Ascending aorta (tissue), 2 donors: ENCODE data around the gene CDHR2. TPM values are rescaled to one million over a fixed set of nuclear protein-coding genes. Genes with fewer than 3 reads are reported as not detected.

Experiments used
- DNase-seq, 2 donors: peaks; one replicate each; pipeline ENCODE4 v3.0.0-alpha.2; 2019; ENCODE audit warnings: low spot score in 2 of 2
- H3K27ac ChIP-seq, 2 donors: fragments of 200-600 bp; sonication (generic); one replicate each; pipeline ENCODE4 v1.5.1; 2016 to 2017; ENCODE audit warnings: mild to moderate bottlenecking in 1 of 2
- H3K27me3 ChIP-seq: fragments of 200-600 bp; sonication (generic); one replicate; pipeline ENCODE4 v1.5.1; 2017
- H3K36me3 ChIP-seq, 2 donors: fragments of 200-600 bp; sonication (generic); one replicate each; pipeline ENCODE4 v1.5.1; 2016
- H3K4me1 ChIP-seq, 2 donors: fragments of 200-600 bp; sonication (generic); one replicate each; pipeline ENCODE4 v1.5.1; 2016 to 2017; ENCODE audit warnings: mild to moderate bottlenecking in 1 of 2
- H3K4me3 ChIP-seq, 2 donors: fragments of 200-600 bp; sonication (generic); one replicate each; pipeline ENCODE4 v1.5.1; 2016 to 2017; ENCODE audit warnings: mild to moderate bottlenecking in 1 of 2
- H3K9me3 ChIP-seq, 2 donors: fragments of 200-600 bp; sonication (generic); one replicate each; pipeline ENCODE4 v1.5.1; 2016
- intact Hi-C: fragments of 100-400 bp; cut with DNase I; formaldehyde crosslinking; loops from one replicate; pipeline ENCODE4 v1.15.1; 2023
- total RNA-seq: library from RNA; depleted of rRNA; stranded (reverse); fragments of >200 nt; gene quantifications from one replicate; pipeline ENCODE4 v1.1.0, GENCODE V29; 2016
- TF ChIP-seq, protein P1 (sequence below), 3 experiments: fragments of 200-600 bp in 2 of 3; fragments of 450-650 bp in 1 of 3; sonication (generic) in 2 of 3; IDR thresholded peaks; one replicate each; pipeline ENCODE4 v1.5.1; 2016 to 2019; ENCODE audit warnings: antibody characterized with exemption in 3 of 3, mild to moderate bottlenecking in 1 of 3, moderate library complexity in 1 of 3

The CDHR2 gene
- total RNA-seq, 1 donor from 2014 or later = not detected

DNA sequence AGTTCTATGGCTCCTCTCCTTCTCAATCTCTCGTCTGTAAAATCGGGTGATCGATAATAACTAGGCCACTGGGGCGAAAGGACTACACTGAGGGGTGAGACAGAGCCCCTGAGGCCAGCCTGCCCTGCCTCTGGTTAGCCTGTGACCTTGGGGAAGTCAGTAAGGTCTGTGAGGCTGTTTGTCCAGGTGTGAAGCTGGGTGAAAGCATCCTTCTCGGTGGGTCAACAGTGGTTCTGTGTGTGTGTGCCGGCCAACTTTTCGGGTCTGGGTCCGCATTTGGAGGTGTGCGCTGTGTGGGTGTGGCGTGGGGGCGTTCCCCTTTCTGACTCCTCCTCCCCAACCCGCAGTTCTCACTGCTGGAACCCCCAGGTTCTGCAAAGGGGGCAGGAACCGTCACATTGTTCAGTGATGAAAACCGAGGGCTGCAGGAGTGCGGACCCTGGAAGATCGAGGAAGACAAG lies 7.0 kb upstream of the CDHR2 start:
- Histone ChIP-seq H3K27ac (no peak overlapping the region), H3K27me3 (no peaks in the 10 kb centered on the region), H3K36me3 (no peaks in the 10 kb centered on the region), H3K4me3 (peak overlapping the region; percentile 82 to 85), H3K4me1 (peaks cover 0 to 15% of the 10 kb centered on the region in 2 donors), H3K9me3 (no peaks in the 10 kb centered on the region)
- no peak for DNase-seq
- TF ChIP-seq, protein P1, sequence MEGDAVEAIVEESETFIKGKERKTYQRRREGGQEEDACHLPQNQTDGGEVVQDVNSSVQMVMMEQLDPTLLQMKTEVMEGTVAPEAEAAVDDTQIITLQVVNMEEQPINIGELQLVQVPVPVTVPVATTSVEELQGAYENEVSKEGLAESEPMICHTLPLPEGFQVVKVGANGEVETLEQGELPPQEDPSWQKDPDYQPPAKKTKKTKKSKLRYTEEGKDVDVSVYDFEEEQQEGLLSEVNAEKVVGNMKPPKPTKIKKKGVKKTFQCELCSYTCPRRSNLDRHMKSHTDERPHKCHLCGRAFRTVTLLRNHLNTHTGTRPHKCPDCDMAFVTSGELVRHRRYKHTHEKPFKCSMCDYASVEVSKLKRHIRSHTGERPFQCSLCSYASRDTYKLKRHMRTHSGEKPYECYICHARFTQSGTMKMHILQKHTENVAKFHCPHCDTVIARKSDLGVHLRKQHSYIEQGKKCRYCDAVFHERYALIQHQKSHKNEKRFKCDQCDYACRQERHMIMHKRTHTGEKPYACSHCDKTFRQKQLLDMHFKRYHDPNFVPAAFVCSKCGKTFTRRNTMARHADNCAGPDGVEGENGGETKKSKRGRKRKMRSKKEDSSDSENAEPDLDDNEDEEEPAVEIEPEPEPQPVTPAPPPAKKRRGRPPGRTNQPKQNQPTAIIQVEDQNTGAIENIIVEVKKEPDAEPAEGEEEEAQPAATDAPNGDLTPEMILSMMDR (IDR thresholded peaks at IDR 0.05) = no peak
- intact Hi-C loops = loop anchor here (5.0 kb wide), 1 partner anchor 180 kb away; the partner anchor contains the start of gene KIAA1191

DNA sequence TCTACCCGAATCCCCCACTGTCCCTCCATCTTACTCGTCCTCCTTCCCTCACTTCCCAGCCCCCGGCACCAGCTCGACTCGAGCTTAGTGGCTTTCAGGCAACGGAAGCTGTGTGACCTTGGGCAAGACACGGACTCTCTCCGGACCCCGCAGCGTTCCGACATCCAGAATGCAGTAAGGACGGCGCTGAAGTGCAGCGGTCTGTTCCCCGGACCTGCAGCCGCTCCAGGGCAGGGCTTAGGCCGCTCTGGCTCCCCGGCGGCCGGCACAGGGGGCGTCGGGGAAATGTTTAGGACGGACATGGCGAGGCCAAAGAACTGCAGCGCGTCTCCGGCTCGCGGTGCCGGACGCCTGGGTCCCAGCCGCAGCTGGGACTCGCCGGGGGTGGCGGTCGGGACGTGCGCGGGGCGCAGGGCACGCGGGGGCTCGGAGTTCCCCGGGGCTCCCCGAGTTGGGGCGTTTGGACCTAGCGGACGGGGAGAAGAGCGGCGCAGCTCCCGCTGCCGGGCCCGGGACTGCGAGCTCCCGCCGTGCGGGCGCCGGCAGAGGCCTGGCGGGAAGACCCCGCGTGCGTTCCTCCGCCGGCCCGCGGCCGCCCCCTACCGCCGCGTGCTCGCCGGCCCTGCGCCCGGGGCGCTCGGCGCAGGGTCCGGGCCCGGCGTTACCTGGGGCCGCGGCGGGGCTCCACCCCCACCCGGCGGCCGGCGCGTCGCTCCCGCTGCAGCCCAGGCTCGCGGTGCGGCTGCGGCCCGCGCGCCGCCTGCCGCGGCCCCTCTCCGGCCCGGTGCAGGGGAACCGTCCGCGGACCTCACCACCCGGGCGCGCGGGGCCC lies 6.3 kb upstream of the CDHR2 start:
- DNase-seq = no peak
- TF ChIP-seq, protein P1 (IDR thresholded peaks at IDR 0.05) = peak in 2 of 3 experiments; percentile 8 to 13
- Histone ChIP-seq H3K9me3 (no peaks in the 10 kb centered on the region), H3K27me3 (no peaks in the 10 kb centered on the region), H3K4me3 (peak overlapping the region; percentile 82 to 85), H3K4me1 (peaks cover 0 to 15% of the 10 kb centered on the region in 2 donors), H3K36me3 (no peaks in the 10 kb centered on the region), H3K27ac (peak overlapping the region in 1 of 2 donors; percentile 45)
- intact Hi-C loops = loop anchor here (5.0 kb wide), 1 partner anchor 181 kb away; the partner anchor contains the start of gene KIAA1191

DNA sequence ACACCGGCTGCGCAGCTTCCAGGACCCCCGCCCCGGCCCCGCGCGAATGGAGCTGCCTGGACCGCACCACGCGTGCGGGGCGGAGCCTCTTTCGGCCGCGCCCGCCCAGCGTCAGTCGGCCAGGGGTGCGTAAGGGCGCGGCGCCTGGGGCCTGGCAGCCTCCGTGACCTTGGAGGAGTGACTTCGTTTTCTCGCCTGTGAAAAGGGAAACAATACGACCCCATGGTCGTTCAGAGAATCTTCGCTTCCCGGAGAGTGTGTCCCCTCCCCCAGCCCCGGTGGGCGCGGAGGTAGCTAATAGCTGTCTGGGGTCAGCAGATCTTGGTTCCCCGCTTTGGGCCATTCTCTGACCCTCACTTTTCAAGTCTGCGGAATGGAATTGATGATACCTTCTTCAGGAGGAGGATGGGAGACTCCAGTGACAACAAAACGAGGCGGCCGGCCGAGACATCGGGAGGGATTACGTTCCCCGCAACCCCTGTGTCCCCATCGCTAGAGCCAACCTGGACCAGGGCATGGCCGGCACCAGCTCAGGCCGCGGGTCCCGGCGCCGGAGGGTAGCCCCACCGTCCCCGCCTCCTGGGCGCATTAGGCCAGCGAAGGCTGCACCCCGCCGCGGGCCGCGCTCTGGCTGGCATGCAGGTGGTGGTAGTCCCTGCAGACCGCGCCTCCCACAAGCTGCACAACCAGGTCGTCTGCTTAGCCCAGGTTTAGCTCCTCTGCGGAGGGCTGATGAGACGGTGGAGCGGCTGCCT lies 5.5 kb upstream of the CDHR2 start:
- Histone ChIP-seq H3K9me3 (no peaks in the 10 kb centered on the region), H3K4me1 (peaks cover 0 to 9% of the 10 kb centered on the region in 2 donors), H3K4me3 (peak overlapping the region; percentile 82 to 85), H3K27me3 (no peaks in the 10 kb centered on the region), H3K36me3 (no peaks in the 10 kb centered on the region), H3K27ac (peak overlapping the region; percentile 2 to 40)
- TF ChIP-seq, protein P1 (IDR thresholded peaks at IDR 0.05) = no peak
- intact Hi-C loops = loop anchor here (5.0 kb wide), 1 partner anchor 181 kb away; the partner anchor contains the start of gene KIAA1191
- DNase-seq = peak in 1 of 2 donors; percentile 80

DNA sequence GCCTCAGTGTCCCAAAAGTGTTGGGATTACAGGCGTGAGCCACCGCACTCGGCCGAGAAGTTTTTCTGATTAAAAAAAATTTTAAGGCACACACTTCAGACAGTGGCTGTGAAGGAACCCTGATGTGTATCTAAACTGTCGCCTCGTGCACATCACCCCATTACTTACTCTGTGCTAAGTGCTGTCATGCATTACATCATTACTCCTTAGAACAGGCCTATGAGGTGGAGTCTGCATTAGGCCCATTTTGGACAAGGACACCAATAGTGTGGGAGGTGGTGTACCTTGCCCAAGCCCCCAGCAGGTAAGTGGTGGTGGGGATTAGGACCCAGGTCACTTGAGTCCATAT lies 3.8 kb upstream of the CDHR2 start:
- Histone ChIP-seq H3K27ac (no peak overlapping the region), H3K27me3 (no peaks in the 10 kb centered on the region), H3K4me1 (peaks cover 0 to 8% of the 10 kb centered on the region in 2 donors), H3K36me3 (no peaks in the 10 kb centered on the region), H3K4me3 (no peak overlapping the region), H3K9me3 (no peaks in the 10 kb centered on the region)
- TF ChIP-seq, protein P1 (IDR thresholded peaks at IDR 0.05) = no peak
- intact Hi-C loops = no loop called here
- no peak for DNase-seq

DNA sequence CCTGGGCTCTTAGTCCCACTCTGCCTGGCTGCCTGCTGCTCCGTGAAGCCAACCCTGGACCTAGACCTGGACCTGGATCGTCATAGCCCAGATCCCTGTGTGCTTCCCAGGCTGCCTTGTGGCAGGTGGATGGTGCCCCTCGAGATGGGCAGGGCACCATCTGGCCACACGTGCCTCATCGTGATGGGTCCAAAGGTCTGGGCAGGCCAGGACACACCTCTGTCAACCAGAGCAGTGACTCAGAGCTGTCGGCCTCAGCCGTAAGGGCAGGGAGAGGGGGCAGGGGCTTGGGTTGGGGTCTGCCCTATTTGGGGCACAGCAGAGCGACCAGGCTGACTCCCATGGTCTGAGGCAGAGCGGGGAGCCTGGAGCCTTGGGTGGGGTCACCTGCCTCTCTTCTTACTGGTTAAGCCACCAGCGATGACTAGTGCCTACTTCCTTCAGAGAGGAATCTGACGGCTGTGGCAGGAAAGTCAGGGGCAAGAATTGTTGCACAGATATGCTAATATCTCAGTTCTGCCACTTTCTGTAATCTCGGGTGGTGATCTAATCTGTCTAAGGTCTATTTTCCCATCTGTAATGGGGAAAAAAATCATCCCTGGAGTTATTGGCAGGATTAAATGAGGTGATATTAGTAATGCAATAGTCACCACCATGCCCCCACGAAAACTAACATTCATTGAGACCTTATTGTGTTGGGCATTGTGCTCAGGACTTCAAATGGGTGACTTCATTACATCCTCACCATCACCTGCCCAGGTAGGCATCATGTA lies 3.2 kb upstream of the CDHR2 start:
- Histone ChIP-seq H3K4me1 (peaks cover 0 to 8% of the 10 kb centered on the region in 2 donors), H3K4me3 (no peak overlapping the region), H3K36me3 (no peaks in the 10 kb centered on the region), H3K9me3 (no peaks in the 10 kb centered on the region), H3K27ac (no peak overlapping the region), H3K27me3 (no peaks in the 10 kb centered on the region)
- intact Hi-C loops = no loop called here
- DNase-seq = no peak
- TF ChIP-seq, protein P1 (IDR thresholded peaks at IDR 0.05) = no peak
